CD4-positive, alpha-beta T cell treated with Interleukin-10 for 1 hour (primary cell): ENCODE data around the gene NUFIP2.
"Not testable (repeated sequence)": the region's sequence is repeated elsewhere in the genome, so short reads cannot be mapped to it uniquely, and the experiment has no call there.

Experiments used
- DNase-seq: peaks from one replicate; pipeline ENCODE4 v3.0.0-alpha.2; 2020

Gene NUFIP2

GRCh38 chr17:29235904-29236303 lies 58.0 kb downstream of the NUFIP2 start:
- no peak for DNase-seq

DNA sequence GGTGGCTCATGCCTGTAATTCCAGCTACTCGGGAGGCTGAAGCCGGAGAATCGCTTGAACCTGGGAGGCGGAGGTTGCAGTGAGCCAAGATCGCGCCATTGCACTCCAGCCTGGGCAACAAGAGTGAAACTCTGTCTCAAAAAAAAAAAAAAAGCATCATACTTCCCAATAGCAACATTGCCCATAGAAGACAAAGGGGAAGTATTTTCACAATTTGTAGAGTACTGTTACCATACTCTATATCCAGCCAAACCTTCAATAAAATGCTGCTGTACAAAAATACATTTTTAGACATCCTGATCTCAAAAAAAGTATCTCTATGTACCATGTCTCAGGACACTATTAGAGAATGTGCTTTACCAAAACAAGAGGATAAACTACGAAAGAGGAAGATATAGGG lies 59.0 kb downstream of the NUFIP2 start:
- DNase-seq, result not testable (repeated sequence)

- DNase-seq, result no peak
Observed at GRCh38 chr17:29233301-29233700, 60.6 kb downstream of the NUFIP2 start.

GRCh38 chr17:29225396-29225795 lies 68.6 kb downstream of the NUFIP2 start:
- DNase-seq, result no peak

- not testable (repeated sequence) for DNase-seq
Observed at GRCh38 chr17:29221338-29221737, 72.6 kb downstream of the NUFIP2 start.

DNA sequence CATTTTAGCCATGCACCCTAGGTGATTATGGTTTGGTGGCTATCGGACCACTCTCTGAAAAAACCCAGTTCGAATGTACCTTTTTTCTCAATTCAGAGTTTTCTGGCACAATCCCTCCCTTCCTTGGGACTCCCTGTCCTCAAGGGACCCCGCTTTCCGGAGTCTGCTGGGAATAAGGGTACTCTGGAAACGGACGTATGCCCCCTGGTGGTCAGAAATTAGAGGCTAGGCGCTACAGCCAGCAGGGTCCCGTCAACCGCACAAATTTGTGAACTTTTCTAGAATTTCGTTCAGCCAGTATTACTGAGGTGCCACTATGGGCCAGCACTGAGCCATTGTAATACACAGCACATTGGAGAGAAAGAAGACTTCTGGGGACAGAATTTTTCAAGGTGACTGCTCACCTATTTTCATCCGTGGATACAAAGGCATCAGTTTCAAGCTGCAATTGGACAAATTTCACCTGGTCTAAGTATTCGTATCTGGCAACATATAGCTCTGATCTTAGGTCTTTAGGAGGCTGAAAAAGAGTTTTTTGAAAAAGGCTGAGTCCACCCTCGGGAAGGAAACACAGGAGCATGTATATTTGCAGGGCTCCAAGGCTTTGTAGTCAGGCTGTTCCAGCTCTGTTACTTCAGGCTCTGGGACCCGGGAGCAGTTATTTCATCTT lies 74.4 kb downstream of the NUFIP2 start:
- DNase-seq, result peak; percentile 77

- no peak for DNase-seq
Observed at GRCh38 chr17:29216856-29217255, 77.1 kb downstream of the NUFIP2 start.

DNA sequence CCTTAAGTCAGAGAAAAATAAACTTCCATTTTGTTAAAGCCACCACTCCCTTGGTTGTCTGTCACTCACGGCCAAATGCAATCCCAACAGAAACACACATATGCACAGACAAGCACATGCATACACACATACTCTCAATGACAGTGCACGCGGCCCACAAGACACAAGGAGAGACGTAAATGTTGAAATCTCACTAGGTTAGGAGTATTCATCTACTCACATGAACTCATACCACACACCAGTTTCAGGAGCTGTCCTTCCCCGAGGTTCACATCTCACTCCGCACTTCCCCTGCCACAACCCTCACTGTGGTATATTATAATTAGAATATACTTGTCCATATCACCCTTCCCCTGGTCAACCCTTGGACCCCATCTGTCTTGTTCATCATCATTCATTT lies 77.8 kb downstream of the NUFIP2 start:
- DNase-seq, result no peak

GRCh38 chr17:29215717-29216116 lies 78.2 kb downstream of the NUFIP2 start:
- DNase-seq, result no peak

DNA sequence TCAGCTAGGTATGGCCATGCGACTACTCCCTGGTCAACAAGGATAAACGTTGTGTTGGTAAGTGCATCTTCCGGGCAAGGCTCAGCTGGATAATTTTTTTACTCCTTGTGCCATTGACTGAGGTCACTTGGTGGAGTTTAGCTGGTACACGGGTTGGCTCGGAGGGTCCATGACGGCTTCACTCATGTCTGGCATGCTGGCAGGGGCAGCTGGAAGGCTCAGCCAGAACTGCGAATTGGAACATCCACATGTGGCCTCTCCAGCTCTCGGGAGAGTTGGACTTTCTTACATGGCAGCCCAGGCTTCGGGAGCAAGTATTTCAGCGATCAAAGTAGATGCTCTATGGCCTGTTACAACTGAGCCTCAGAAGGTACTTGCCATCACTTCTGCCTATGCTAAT lies 78.8 kb downstream of the NUFIP2 start:
- no peak for DNase-seq

DNA sequence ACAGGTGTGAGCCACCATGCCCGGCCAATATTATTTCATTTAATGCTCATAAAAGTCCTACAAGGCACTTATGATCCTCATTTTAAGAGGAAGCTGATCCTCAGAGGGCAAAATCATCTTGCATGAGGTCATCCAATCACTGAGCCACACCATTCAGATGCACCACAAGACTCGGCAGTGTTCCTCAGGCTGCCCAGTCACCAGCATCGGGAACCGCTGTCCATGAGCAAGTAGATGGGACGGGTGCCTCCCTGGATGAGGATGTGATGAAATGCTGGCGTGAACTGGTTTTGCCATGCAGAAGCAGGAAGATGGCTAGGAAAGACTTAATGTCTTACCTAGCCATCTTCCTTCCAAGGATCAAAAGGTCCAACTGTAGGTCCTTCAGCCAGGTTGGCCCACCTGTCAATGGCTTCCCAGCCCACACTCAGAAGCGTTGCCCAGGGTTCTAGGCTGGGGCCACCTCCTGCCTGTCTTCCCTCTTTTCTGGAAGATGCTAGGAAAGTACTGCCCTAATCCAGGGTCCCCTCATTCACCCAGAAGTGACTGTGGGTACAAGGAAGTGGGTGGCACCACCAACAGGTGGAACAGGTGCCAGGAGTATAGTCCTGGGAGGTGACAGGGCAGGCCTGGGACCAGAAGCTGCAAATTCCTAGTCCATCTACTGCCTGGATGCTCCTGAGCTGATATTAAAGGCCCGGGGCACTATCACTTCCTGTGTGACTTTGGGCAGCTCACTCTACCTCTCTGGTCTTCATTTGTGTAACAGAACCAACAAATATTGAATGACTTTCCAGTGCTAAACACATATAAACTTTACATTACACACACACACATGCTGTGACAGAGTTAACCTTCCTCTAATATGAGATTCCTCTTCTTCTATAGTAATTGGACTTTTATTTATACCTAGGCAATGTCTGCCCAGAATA lies 79.5 kb downstream of the NUFIP2 start:
- no peak for DNase-seq

GRCh38 chr17:29212681-29213121 lies 81.2 kb downstream of the NUFIP2 start:
- DNase-seq, result no peak

- no peak for DNase-seq
Observed at GRCh38 chr17:29212094-29212631, 81.8 kb downstream of the NUFIP2 start.

- DNase-seq, result no peak
Observed at GRCh38 chr17:29210879-29211278, 83.1 kb downstream of the NUFIP2 start.

GRCh38 chr17:29209073-29209472 lies 84.9 kb downstream of the NUFIP2 start:
- no peak for DNase-seq

DNA sequence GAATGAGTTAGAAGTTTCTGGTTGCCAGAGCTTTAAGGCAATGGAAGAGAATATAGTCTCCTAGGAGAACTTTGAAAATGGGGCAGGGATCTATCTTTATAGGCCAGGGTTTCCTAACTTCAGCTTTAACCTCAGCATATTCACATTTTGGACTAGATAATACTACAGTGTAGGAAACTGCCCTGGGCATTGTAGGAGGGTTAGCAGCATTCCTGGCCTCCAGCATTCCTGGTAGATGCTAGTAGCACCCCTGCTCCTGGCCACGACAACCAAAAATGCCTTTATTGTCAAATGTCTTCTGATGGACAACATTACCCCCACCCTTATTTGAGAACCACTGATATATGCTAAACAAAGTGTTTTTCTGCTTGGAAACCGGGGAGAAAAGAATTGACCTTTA lies 86.0 kb downstream of the NUFIP2 start:
- no peak for DNase-seq
